Measurements from ENCODE around the gene ABHD8.

DNA sequence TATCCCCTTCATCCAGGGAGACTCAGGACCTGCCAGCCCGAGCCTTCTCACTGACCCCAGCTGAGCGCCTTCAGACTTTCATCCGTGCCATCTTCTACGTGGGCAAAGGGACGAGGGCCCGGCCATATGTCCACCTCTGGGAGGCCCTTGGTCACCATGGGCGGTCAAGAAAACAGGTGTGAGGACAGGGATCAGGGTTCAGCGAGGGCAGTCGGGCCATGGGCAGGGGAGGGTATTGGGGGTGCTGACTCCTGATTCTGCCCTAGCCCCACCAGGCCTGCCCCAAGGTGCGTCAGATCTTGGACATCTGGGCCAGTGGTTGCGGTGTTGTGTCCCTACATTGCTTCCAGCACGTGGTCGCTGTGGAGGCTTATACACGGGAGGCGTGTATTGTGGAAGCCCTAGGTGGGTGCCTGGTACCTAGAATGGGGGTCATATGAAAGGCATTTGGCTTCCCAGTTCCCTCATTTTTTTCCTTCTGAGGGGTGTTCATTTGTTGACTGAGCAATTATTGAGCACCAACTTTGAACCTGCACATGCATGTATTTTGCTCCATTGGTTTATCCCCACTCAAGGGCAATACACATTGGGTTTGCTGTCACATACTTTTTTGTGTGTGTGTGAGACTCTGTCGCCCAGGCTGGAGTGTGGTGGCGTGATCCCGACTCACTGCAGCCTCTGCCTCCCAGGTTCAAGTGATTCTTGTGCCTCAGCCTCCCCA, 17.6 kb downstream of the ABHD8 start:
- TF ChIP-seq POLR2A (IDR thresholded peaks at IDR 0.05; ENCODE audit: low read length) (no peak), GATA1 (IDR thresholded peaks at IDR 0.05; ENCODE audit: low read depth, low read length) (no peak)
